ENCODE data around the gene HPCAL4.

DNA sequence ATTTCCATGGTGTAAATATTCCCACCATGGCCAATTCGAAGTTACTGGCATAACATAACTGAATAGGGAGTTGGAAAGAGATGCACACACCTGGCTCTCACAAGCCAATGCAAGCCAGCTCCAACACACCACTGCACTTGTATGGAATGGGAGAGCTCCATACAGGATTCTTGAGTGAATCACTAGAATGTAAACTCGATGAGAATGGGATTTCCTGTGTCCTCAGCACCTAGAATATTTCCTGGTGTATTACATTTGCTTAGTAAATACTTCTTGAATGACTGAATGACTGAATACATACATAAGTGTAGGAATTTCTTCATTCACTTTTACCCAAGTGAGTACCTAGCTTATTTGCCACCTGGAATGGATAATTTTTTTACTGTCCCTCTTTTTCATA, 31.3 kb upstream of the HPCAL4 start:
- TF ChIP-seq, protein P1, sequence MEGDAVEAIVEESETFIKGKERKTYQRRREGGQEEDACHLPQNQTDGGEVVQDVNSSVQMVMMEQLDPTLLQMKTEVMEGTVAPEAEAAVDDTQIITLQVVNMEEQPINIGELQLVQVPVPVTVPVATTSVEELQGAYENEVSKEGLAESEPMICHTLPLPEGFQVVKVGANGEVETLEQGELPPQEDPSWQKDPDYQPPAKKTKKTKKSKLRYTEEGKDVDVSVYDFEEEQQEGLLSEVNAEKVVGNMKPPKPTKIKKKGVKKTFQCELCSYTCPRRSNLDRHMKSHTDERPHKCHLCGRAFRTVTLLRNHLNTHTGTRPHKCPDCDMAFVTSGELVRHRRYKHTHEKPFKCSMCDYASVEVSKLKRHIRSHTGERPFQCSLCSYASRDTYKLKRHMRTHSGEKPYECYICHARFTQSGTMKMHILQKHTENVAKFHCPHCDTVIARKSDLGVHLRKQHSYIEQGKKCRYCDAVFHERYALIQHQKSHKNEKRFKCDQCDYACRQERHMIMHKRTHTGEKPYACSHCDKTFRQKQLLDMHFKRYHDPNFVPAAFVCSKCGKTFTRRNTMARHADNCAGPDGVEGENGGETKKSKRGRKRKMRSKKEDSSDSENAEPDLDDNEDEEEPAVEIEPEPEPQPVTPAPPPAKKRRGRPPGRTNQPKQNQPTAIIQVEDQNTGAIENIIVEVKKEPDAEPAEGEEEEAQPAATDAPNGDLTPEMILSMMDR (IDR thresholded peaks at IDR 0.05), result no peak
- TF ChIP-seq POLR2A (IDR thresholded peaks at IDR 0.05), result no peak
